Measurements from ENCODE around the gene ZNF182. TPM values are rescaled to one million over a fixed set of nuclear protein-coding genes. Genes with fewer than 3 reads are reported as not detected.
A peak's percentile ranks its signal among the peaks of the same experiment; 100 is the strongest.

The ZNF182 gene
- total and polyA plus RNA-seq, 11 donors = 1.8 to 4.8 (median 3.0) TPM

GRCh38 chrX:48003367-48003757, 427 bp downstream of the ZNF182 start:
- no peaks in the 10 kb centered on the region for H3K27me3 ChIP-seq
- peak in 2 of 4 donors; percentile 14 to 19 for ATAC-seq
- peak in 1 of 5 donors; percentile 25 for DNase-seq
- H3K27ac ChIP-seq = peak overlapping the region in 11 of 12 donors; percentile 24 to 79 (median 71)
- no peak for TF ChIP-seq CTCF (IDR thresholded peaks at IDR 0.05)
- TF ChIP-seq POLR2A (IDR thresholded peaks at IDR 0.05) = no peak
- H3K4me3 ChIP-seq = peak overlapping the region; percentile 31 to 82 (median 64)
- whole genome bisulfite sequencing, 4 donors = 1 to 35% (median 15%) methylated on average over 14 to 18 of the region's 18 CpGs
- no peaks in the 10 kb centered on the region for H3K9me3 ChIP-seq
- H3K36me3 ChIP-seq = no peaks in the 10 kb centered on the region
- intact Hi-C loops (cut with DNase I) = no loop called here
- peaks cover 0 to 8% (median 0%) of the 10 kb centered on the region in 12 donors for H3K4me1 ChIP-seq

DNA sequence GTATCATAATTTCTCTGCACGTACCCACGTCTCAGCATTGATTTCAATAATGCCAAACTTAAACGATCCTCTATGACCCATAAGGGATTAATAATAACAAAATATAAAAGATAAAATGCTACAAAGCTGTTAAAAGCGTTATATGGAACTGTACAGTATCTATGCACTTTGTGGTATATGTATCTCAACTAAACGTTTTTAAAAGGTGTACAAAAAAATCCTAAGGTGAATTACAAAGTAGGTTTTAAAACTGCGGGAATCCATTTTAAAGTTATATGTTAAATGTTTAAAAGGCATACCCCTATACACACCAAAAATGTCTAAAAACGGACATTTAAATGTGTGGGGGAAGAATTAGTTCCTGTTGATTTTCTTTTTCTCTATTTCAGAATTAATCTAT, 860 bp downstream of the ZNF182 start:
- Histone ChIP-seq H3K27me3 (no peaks in the 10 kb centered on the region), H3K4me3 (peak overlapping the region; percentile 31 to 82 (median 64)), H3K4me1 (peaks cover 0 to 8% (median 0%) of the 10 kb centered on the region in 12 donors), H3K9me3 (no peaks in the 10 kb centered on the region), H3K36me3 (no peaks in the 10 kb centered on the region), H3K27ac (peak overlapping the region in 4 of 12 donors; percentile 72 to 78 (median 73))
- ATAC-seq = no peak
- DNase-seq = no peak
- no peak for TF ChIP-seq POLR2A (IDR thresholded peaks at IDR 0.05)
- 54 to 61% (median 58%) methylated on average over 7 of the region's 7 CpGs for WGBS, 4 donors
- intact Hi-C loops (cut with DNase I) = no loop called here

GRCh38 chrX:48002319-48002718, 1.5 kb downstream of the ZNF182 start:
- peaks cover 0 to 4% (median 0%) of the 10 kb centered on the region in 12 donors for H3K9me3 ChIP-seq
- intact Hi-C loops (cut with DNase I) = no loop called here
- no peak overlapping the region for H3K4me3 ChIP-seq
- no peak for DNase-seq
- no peak for ATAC-seq
- H3K36me3 ChIP-seq = no peaks in the 10 kb centered on the region
- H3K4me1 ChIP-seq = peaks cover 0 to 8% (median 0%) of the 10 kb centered on the region in 12 donors
- 65 to 87% (median 76%) methylated on average over 3 of the region's 3 CpGs for WGBS, 4 donors
- TF ChIP-seq POLR2A (IDR thresholded peaks at IDR 0.05) (no peak), CTCF (IDR thresholded peaks at IDR 0.05) (no peak)
- no peak overlapping the region for H3K27ac ChIP-seq
- H3K27me3 ChIP-seq = no peaks in the 10 kb centered on the region

DNA sequence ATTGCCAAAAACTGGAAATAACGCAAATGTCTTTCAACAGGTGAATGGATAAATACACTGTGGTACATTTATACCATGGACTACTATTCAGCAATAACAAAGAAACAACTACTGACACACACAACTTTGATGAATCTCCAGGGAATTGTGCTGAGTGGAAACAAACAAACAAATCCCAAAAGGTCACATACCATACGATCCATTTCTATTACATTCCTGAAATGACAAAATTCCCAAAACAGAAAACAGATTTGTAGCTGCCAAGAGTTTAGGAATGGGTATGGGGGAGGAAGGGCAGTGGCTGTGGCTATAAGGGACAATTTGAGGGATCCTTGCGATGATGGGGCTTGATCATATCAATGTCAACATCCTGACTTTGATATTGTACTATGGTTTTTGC, 2.5 kb downstream of the ZNF182 start:
- intact Hi-C loops (cut with DNase I) = no loop called here
- Histone ChIP-seq H3K27ac (no peak overlapping the region), H3K9me3 (peaks cover 0 to 13% (median 0%) of the 10 kb centered on the region in 12 donors), H3K36me3 (peaks cover 0 to 9% (median 0%) of the 10 kb centered on the region in 9 donors), H3K27me3 (no peaks in the 10 kb centered on the region), H3K4me3 (no peak overlapping the region), H3K4me1 (peaks cover 0 to 8% (median 0%) of the 10 kb centered on the region in 12 donors)
- TF ChIP-seq CTCF (IDR thresholded peaks at IDR 0.05) (no peak), POLR2A (IDR thresholded peaks at IDR 0.05) (no peak)
- ATAC-seq (no peak), DNase-seq (no peak)
- WGBS, 4 donors = 60 to 74% (median 69%) methylated on average over 3 of the region's 3 CpGs

GRCh38 chrX:47992669-47993068, 11.1 kb downstream of the ZNF182 start:
- intact Hi-C loops (cut with DNase I) = no loop called here
- Histone ChIP-seq H3K4me3 (no peak overlapping the region), H3K27me3 (no peaks in the 10 kb centered on the region), H3K27ac (no peak overlapping the region), H3K4me1 (no peaks in the 10 kb centered on the region), H3K36me3 (peaks cover 0 to 26% (median 6%) of the 10 kb centered on the region in 9 donors), H3K9me3 (peaks cover 0 to 13% (median 0%) of the 10 kb centered on the region in 12 donors)
- 88 to 99% (median 91%) methylated on average over 2 of the region's 2 CpGs for WGBS, 4 donors
- DNase-seq (no peak), ATAC-seq (no peak)
- TF ChIP-seq CTCF (IDR thresholded peaks at IDR 0.05) (no peak), POLR2A (IDR thresholded peaks at IDR 0.05) (no peak)
